ENCODE data around the gene UBD. TPM values are rescaled to one million over a fixed set of nuclear protein-coding genes. Genes with fewer than 3 reads are reported as not detected.

The UBD gene
- total and polyA plus RNA-seq, 9 of the 15 experiments (the other 6 are each of a cell fraction or from before 2014, with no cell fraction given) = not detected

DNA sequence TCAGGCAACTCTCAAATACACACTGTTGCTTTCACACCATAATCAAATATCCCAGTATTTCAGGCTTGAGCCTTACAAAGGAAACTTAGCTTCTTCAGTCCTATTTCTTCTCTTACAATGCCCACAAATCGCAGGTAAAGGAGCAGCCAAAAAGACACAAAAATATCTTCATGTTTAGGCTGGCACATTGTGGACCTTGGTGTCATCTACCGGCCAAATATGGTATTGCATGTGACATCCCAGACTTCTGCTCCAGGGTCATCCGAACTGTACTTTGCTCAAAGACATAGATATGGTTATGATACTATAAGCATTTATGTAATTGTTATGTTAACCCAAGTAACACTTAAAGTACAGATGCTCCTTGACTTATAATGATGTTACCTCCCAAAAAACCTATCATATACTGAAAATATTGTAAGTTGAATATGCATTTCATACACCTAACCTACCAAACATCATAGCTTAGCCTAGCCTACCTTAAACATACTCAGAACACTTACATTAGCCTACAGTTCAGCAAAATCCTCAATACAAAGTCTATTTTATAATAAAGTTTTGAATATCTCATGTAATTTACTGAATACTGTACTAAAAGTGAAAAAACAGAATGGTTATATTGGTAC, 30.0 kb upstream of the UBD start (continued):
- TF ChIP-seq, protein P1, sequence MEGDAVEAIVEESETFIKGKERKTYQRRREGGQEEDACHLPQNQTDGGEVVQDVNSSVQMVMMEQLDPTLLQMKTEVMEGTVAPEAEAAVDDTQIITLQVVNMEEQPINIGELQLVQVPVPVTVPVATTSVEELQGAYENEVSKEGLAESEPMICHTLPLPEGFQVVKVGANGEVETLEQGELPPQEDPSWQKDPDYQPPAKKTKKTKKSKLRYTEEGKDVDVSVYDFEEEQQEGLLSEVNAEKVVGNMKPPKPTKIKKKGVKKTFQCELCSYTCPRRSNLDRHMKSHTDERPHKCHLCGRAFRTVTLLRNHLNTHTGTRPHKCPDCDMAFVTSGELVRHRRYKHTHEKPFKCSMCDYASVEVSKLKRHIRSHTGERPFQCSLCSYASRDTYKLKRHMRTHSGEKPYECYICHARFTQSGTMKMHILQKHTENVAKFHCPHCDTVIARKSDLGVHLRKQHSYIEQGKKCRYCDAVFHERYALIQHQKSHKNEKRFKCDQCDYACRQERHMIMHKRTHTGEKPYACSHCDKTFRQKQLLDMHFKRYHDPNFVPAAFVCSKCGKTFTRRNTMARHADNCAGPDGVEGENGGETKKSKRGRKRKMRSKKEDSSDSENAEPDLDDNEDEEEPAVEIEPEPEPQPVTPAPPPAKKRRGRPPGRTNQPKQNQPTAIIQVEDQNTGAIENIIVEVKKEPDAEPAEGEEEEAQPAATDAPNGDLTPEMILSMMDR (IDR thresholded peaks at IDR 0.05 in 2 of 3, conservative IDR thresholded peaks at IDR 0.05 in 1 of 3; ENCODE audit: insufficient read depth in 2 of 3, low read depth in 1 of 3, low read length in 3 of 3) = peak; percentile 87 to 98 (median 97)
- TF ChIP-seq ZBTB40 (IDR thresholded peaks at IDR 0.05) (no peak), ZBTB40 (CRISPR knock-in tag; IDR thresholded peaks at IDR 0.05) (no peak), FOXK1 (CRISPR knock-in tag; IDR thresholded peaks at IDR 0.05; ENCODE audit: borderline replicate concordance) (no peak), ZC3H8 (IDR thresholded peaks at IDR 0.05) (no peak), GABPB1 (CRISPR knock-in tag; IDR thresholded peaks at IDR 0.05) (no peak), SMC3 (conservative IDR thresholded peaks at IDR 0.05; ENCODE audit: insufficient read depth, low read depth, low read length) (peak; percentile 89), ZNF561 (CRISPR knock-in tag; conservative IDR thresholded peaks at IDR 0.05) (no peak), CREM (IDR thresholded peaks at IDR 0.05; ENCODE audit: low read depth) (0 out of 2 replicates have a peak, but pooled peaks have one; percentile 32), ARID3B (CRISPR knock-in tag; IDR thresholded peaks at IDR 0.05; ENCODE audit: borderline replicate concordance) (no peak), RAD21 (CRISPR knock-in tag; conservative IDR thresholded peaks at IDR 0.05 in 1 of 2, IDR thresholded peaks at IDR 0.05 in 1 of 2) (peak; percentile 97 to 98)
